ENCODE results near the gene GALNT14. TPM values are rescaled to one million over a fixed set of nuclear protein-coding genes. Genes with fewer than 3 reads are reported as not detected.

Gene GALNT14
- total RNA-seq, 1 experiment from 2014 or later = 2.7 TPM

DNA sequence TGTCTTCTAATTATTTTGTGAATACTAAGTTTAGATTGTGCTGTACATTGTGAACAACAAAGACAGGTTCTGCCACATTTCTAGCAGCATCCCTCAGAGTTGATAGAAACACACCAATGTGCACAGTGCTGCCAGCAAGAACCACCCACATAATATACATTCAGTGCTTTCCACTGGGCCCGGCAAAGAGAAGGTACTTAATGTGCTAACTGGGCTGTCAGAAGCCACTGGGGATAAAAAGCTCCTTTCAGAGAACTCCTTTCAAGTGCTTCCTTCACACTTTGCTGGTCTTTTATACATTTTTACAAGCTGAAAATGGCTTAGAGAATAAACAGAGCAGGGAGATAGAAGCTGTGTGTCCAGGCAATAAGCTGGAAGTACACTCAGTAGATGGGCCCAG is 273.0 kb downstream of the GALNT14 start:
- no peak overlapping the region for H4K5ac ChIP-seq (ENCODE audit: insufficient read length, low read depth, low read length)
- H3K18ac ChIP-seq (ENCODE audit: insufficient read length, low read depth, low read length) = no peak overlapping the region
- H2BK5ac ChIP-seq (ENCODE audit: insufficient read length, low read length) = no peak overlapping the region
- Mint-ChIP-seq H3K9me3 (no peaks in the 10 kb centered on the region), H3K27me3 (ENCODE audit: low read depth) (no peaks in the 10 kb centered on the region; the same call in 1 of the 2 replicates), H3K36me3 (ENCODE audit: insufficient read depth in 1 of 3, low read depth in 3 of 3) (no peaks in the 10 kb centered on the region), H3K4me3 (no peak overlapping the region), H3K4me1 (no peaks in the 10 kb centered on the region), H3K27ac (no peak overlapping the region)
- no peak overlapping the region for H2BK15ac ChIP-seq (ENCODE audit: low read depth, low read length)
- H3K79me1 ChIP-seq (ENCODE audit: insufficient read depth, low read depth, low read length, poor library complexity, severe bottlenecking) = no peaks in the 10 kb centered on the region
- no peak overlapping the region for H3K56ac ChIP-seq (ENCODE audit: insufficient read length, low read depth, low read length)
- H3K14ac ChIP-seq (ENCODE audit: insufficient read depth, low read length) = no peak overlapping the region
- H3K9me3 ChIP-seq (ENCODE audit: control insufficient read depth, low read depth, low read length) = no peaks in the 10 kb centered on the region
- H4K20me1 ChIP-seq (ENCODE audit: control insufficient read depth, insufficient read depth, insufficient read length) = no peaks in the 10 kb centered on the region
- no peak overlapping the region for H4K8ac ChIP-seq (replicated peaks; ENCODE audit: insufficient read length, low read depth, low read length)
- no peak overlapping the region for H2AFZ ChIP-seq (ENCODE audit: low read length)
- no peak overlapping the region for H2BK20ac ChIP-seq (ENCODE audit: low read depth, low read length, poor library complexity, severe bottlenecking)
- H3K23ac ChIP-seq (ENCODE audit: insufficient read length, low read depth, low read length) = no peak overlapping the region
- no peak overlapping the region for H3T11ph ChIP-seq (ENCODE audit: low read length)
- no peak overlapping the region for H3K27ac ChIP-seq (ENCODE audit: insufficient read length, low read depth, low read length)
- H3K79me2 ChIP-seq (ENCODE audit: insufficient read depth, low read length) = no peaks in the 10 kb centered on the region
- no peak overlapping the region for H2BK120ac ChIP-seq (ENCODE audit: low read depth, low read length, poor library complexity, severe bottlenecking)
- H3K9ac ChIP-seq (ENCODE audit: extremely low read depth, insufficient read length, low read length) = no peak overlapping the region
- no peak for DNase-seq
- no peaks in the 10 kb centered on the region for H3K27me3 ChIP-seq (ENCODE audit: insufficient read depth, low read length)
- no peak overlapping the region for H3K4me2 ChIP-seq (ENCODE audit: insufficient read depth, insufficient read length, low read length)
- H3K23me2 ChIP-seq (ENCODE audit: insufficient read length, low read depth, low read length, poor library complexity, severe bottlenecking) = no peaks in the 10 kb centered on the region
- no peak overlapping the region for H4K91ac ChIP-seq (ENCODE audit: insufficient read length, low read depth, low read length)
- no CpG with 5 or more reads among the region's 1 CpG for WGBS (ENCODE audit: extremely low coverage, insufficient read length, low lambda C conversion rate)
- H3K4ac ChIP-seq (ENCODE audit: low read depth, low read length) = no peak overlapping the region
- no peak overlapping the region for H2AK5ac ChIP-seq (ENCODE audit: insufficient read length, low read length)
- TF ChIP-seq, protein P1, sequence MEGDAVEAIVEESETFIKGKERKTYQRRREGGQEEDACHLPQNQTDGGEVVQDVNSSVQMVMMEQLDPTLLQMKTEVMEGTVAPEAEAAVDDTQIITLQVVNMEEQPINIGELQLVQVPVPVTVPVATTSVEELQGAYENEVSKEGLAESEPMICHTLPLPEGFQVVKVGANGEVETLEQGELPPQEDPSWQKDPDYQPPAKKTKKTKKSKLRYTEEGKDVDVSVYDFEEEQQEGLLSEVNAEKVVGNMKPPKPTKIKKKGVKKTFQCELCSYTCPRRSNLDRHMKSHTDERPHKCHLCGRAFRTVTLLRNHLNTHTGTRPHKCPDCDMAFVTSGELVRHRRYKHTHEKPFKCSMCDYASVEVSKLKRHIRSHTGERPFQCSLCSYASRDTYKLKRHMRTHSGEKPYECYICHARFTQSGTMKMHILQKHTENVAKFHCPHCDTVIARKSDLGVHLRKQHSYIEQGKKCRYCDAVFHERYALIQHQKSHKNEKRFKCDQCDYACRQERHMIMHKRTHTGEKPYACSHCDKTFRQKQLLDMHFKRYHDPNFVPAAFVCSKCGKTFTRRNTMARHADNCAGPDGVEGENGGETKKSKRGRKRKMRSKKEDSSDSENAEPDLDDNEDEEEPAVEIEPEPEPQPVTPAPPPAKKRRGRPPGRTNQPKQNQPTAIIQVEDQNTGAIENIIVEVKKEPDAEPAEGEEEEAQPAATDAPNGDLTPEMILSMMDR (conservative IDR thresholded peaks at IDR 0.05) = no peak
- H3K4me1 ChIP-seq (ENCODE audit: insufficient read depth, low read length) = no peaks in the 10 kb centered on the region
- H2BK12ac ChIP-seq (ENCODE audit: insufficient read length, low read depth, low read length) = no peak overlapping the region

All from H9 (cell line).